OCI-LY1 (cell line): ENCODE results near the gene EPHA5.

ENCODE experiments used
- H2AFZ ChIP-seq: fragments of 200-600 bp; sonication (generic), shearing (Covaris generic); 2 replicates; pipeline ENCODE4 v1.6.0; 2014; ENCODE audit warnings: antibody characterized with exemption, mild to moderate bottlenecking, low read length
- H3F3A ChIP-seq: fragments of 200-600 bp; sonication (generic), shearing (Covaris generic); 2 replicates; pipeline ENCODE4 v1.6.0; 2014; ENCODE audit warnings: mild to moderate bottlenecking, antibody characterized with exemption, low read length, moderate library complexity; ENCODE audit not compliant: insufficient read depth
- H3K27ac ChIP-seq: fragments of 200-600 bp; sonication (generic); 2 replicates; pipeline ENCODE4 v1.5.1; 2014; ENCODE audit warnings: low read length, mixed run types, mild to moderate bottlenecking, low read depth; ENCODE audit not compliant: poor library complexity, severe bottlenecking
- H3K27me3 ChIP-seq: fragments of 200-600 bp; sonication (generic); 2 replicates; pipeline ENCODE4 v1.6.0; 2014; ENCODE audit warnings: antibody characterized with exemption, mild to moderate bottlenecking, low read length, moderate library complexity; ENCODE audit not compliant: insufficient read depth
- H3K36me3 ChIP-seq: fragments of 200-600 bp; sonication (generic); 2 replicates; pipeline ENCODE4 v1.6.1; 2014; ENCODE audit warnings: mild to moderate bottlenecking, antibody characterized with exemption, low read length, moderate library complexity, mixed read lengths; ENCODE audit not compliant: insufficient read depth
- H3K4me1 ChIP-seq: fragments of 200-600 bp; sonication (generic); 2 replicates; pipeline ENCODE4 v1.5.1; 2014; ENCODE audit warnings: mild to moderate bottlenecking, low read length, moderate library complexity; ENCODE audit not compliant: insufficient read depth, severe bottlenecking
- H3K4me2 ChIP-seq: fragments of 200-600 bp; sonication (generic), shearing (Covaris generic); 2 replicates; pipeline ENCODE4 v1.6.1; 2014; ENCODE audit warnings: low read length
- H3K4me3 ChIP-seq: fragments of 200-600 bp; sonication (generic); 2 replicates; pipeline ENCODE4 v1.5.1; 2014; ENCODE audit warnings: low read length, low read depth, mild to moderate bottlenecking, mixed read lengths; ENCODE audit not compliant: poor library complexity, severe bottlenecking
- H3K79me2 ChIP-seq: fragments of 200-600 bp; shearing (Covaris generic); 2 replicates; pipeline ENCODE4 v1.6.1; 2016; ENCODE audit warnings: mixed run types, low read length, mixed read lengths; ENCODE audit not compliant: insufficient read depth
- H3K9ac ChIP-seq: fragments of 200-600 bp; sonication (generic), shearing (Covaris generic); 2 replicates; pipeline ENCODE4 v1.6.1; 2014; ENCODE audit warnings: mild to moderate bottlenecking, low read length, mixed read lengths
- H3K9me2 ChIP-seq: fragments of 200-600 bp; sonication (generic), shearing (Covaris generic); 2 replicates; pipeline ENCODE4 v1.6.1; 2014; ENCODE audit warnings: low read depth, mild to moderate bottlenecking, low read length, mixed read lengths
- H3K9me3 ChIP-seq: fragments of 200-600 bp; shearing (Covaris generic); 2 replicates; pipeline ENCODE4 v1.6.1; 2014; ENCODE audit warnings: low read length, mixed read lengths
- H4K20me1 ChIP-seq: fragments of 200-600 bp; sonication (generic), shearing (Covaris generic); 2 replicates; pipeline ENCODE4 v1.6.0; 2016; ENCODE audit warnings: mild to moderate bottlenecking, low read length; ENCODE audit not compliant: insufficient read depth
- CTCF ChIP-seq: fragments of 200-600 bp; sonication (generic), shearing (Covaris generic); IDR thresholded peaks from 2 replicates; pipeline ENCODE4 v1.5.1; 2017; ENCODE audit warnings: mild to moderate bottlenecking, antibody characterized with exemption, low read length, moderate library complexity, mixed read lengths
- EZH2 ChIP-seq: fragments of 200-600 bp; sonication (generic), shearing (Covaris generic); IDR thresholded peaks from 2 replicates; pipeline ENCODE4 v1.8.0; 2017; ENCODE audit warnings: borderline replicate concordance, mixed run types, mild to moderate bottlenecking, antibody characterized with exemption, low read length, moderate library complexity, mixed read lengths

Gene EPHA5

GRCh38 chr4:65287071-65287470, 383.2 kb downstream of the EPHA5 start:
- H3K27me3 ChIP-seq, result no peaks in the 10 kb centered on the region
- H3K9ac ChIP-seq, result no peak overlapping the region
- H2AFZ ChIP-seq, result no peak overlapping the region
- H3K4me3 ChIP-seq, result no peak overlapping the region
- no peaks in the 10 kb centered on the region for H3K4me1 ChIP-seq
- no peak for TF ChIP-seq EZH2
- TF ChIP-seq CTCF, result no peak
- H4K20me1 ChIP-seq, result no peaks in the 10 kb centered on the region
- H3K4me2 ChIP-seq, result no peak overlapping the region
- no peaks in the 10 kb centered on the region for H3K79me2 ChIP-seq
- H3K27ac ChIP-seq, result no peak overlapping the region
- H3K9me2 ChIP-seq, result no peaks in the 10 kb centered on the region
- no peaks in the 10 kb centered on the region for H3F3A ChIP-seq
- no peaks in the 10 kb centered on the region for H3K9me3 ChIP-seq
- no peaks in the 10 kb centered on the region for H3K36me3 ChIP-seq
